WERI-Rb-1 (cell line): ENCODE measurements around the gene NRGN.

Experiments
- DNase-seq: peaks from one replicate; pipeline ENCODE4 v3.0.0-alpha.2; 2020
- H3K27ac ChIP-seq: fragments of 250-450 bp; sonication (Bioruptor Pico); 2 replicates; pipeline ENCODE4 v1.5.1; 2020; ENCODE audit warnings: mild to moderate bottlenecking, moderate library complexity
- H3K27me3 ChIP-seq: fragments of 250-450 bp; sonication (Bioruptor Pico); 2 replicates; pipeline ENCODE4 v1.5.1; 2021; ENCODE audit warnings: mild to moderate bottlenecking, low read depth, moderate library complexity; ENCODE audit not compliant: insufficient read depth, severe bottlenecking
- H3K36me3 ChIP-seq: fragments of 250-450 bp; sonication (Bioruptor Pico); 2 replicates; pipeline ENCODE4 v1.5.1; 2020; ENCODE audit warnings: mild to moderate bottlenecking, moderate library complexity
- H3K4me3 ChIP-seq: 2 replicates; pipeline ENCODE4 v1.5.1; 2011; ENCODE audit warnings: low read depth, mild to moderate bottlenecking, control low read depth, low read length
- H3K9me3 ChIP-seq: fragments of 250-450 bp; sonication (Bioruptor Pico); 2 replicates; pipeline ENCODE4 v1.5.1; 2021; ENCODE audit warnings: mild to moderate bottlenecking, moderate library complexity; ENCODE audit not compliant: severe bottlenecking
- CTCF ChIP-seq: IDR thresholded peaks from 2 replicates; pipeline ENCODE4 v1.5.1; 2011; ENCODE audit warnings: low read depth, mild to moderate bottlenecking, control low read depth, inconsistent platforms, low read length

Gene NRGN

GRCh38 chr11:124732230-124732629 is 7.5 kb upstream of the NRGN start:
- no peak for TF ChIP-seq CTCF
- Histone ChIP-seq H3K27me3 (no peaks in the 10 kb centered on the region), H3K4me3 (no peak overlapping the region), H3K36me3 (no peaks in the 10 kb centered on the region), H3K9me3 (no peaks in the 10 kb centered on the region), H3K27ac (no peak overlapping the region)
- no peak for DNase-seq

- no peaks in the 10 kb centered on the region for H3K27me3 ChIP-seq
- peak; percentile 53 for DNase-seq
These were observed 3.0 kb upstream of the NRGN start for GRCh38 chr11:124736736-124737135.

GRCh38 chr11:124737638-124738305 is 2.0 kb upstream of the NRGN start:
- DNase-seq: no peak
- no peak for TF ChIP-seq CTCF
- Histone ChIP-seq H3K4me3 (no peak overlapping the region), H3K27ac (no peak overlapping the region), H3K9me3 (no peaks in the 10 kb centered on the region), H3K36me3 (no peaks in the 10 kb centered on the region), H3K27me3 (no peaks in the 10 kb centered on the region)

More at GRCh38 chr11:124736736-124737135, 3.0 kb upstream of the NRGN start:
- Histone ChIP-seq H3K27ac (no peak overlapping the region), H3K9me3 (no peaks in the 10 kb centered on the region), H3K4me3 (no peak overlapping the region), H3K36me3 (no peaks in the 10 kb centered on the region)
- no peak for TF ChIP-seq CTCF

DNA sequence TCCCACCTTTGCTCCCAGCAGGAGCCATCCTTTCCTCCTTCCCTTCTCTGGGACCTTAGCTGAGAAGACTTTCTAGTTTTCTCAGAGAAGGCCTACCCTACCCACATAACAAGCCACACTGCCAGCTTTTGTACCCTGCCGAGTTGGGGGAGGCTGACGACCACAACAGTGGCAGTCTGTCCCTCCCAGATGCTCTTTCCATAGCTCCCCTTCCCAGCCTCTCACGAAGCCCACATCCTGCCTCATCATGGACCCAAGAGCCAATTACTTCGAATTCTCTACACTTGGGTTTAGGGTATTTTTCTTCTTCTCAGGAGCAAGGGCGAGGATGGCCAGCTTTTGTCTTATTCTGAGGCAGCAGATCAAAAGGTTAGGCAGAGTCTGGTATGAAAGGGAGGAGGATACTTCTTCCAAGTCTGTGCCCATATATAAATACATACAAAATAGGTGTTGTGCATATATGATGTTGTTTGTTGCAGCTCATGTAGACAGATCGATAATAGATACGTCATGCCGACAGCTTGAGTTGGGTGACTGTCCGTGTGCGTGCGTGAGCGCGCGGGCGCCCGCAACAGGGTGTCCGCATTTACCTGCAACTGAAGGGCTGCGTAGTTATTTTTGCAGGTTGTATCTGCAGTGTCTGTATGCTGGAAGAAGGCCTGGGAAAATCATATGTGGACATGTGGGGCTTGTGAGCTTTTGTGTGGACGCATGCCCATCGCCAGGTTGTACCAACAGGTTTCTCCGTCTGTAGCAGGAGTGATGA is 846 bp upstream of the NRGN start:
- no peak for DNase-seq
- Histone ChIP-seq H3K27me3 (no peaks in the 10 kb centered on the region), H3K4me3 (no peak overlapping the region), H3K36me3 (no peaks in the 10 kb centered on the region), H3K9me3 (no peaks in the 10 kb centered on the region), H3K27ac (no peak overlapping the region)
- no peak for TF ChIP-seq CTCF

- Histone ChIP-seq H3K9me3 (no peaks in the 10 kb centered on the region), H3K27ac (peak overlapping the region; percentile 36), H3K27me3 (no peaks in the 10 kb centered on the region), H3K4me3 (peak overlapping the region; percentile 67), H3K36me3 (no peaks in the 10 kb centered on the region)
- peak; percentile 61 for DNase-seq
- peak; percentile 69 for TF ChIP-seq CTCF
These were observed 638 bp downstream of the NRGN start for GRCh38 chr11:124740277-124740882.
